Right atrium auricular region (tissue), 2 donors: Measurements from ENCODE around the gene HSH2D. TPM values are rescaled to one million over a fixed set of nuclear protein-coding genes. Genes with fewer than 3 reads are reported as not detected.

Experiments
- DNase-seq: peaks from one replicate; pipeline ENCODE4 v3.0.0-alpha.2; 2019; ENCODE audit warnings: low spot score
- H3K27ac ChIP-seq, 2 donors: fragments of 200-600 bp; sonication (generic); 1 replicate in 1 of 2; 2 replicates in 1 of 2; pipeline ENCODE4 v1.5.1; 2016 to 2019
- H3K27me3 ChIP-seq, 2 donors: fragments of 200-600 bp; sonication (generic); one replicate each; pipeline versions ENCODE4 v1.5.1 to v1.6.0; 2017 to 2019
- H3K36me3 ChIP-seq: fragments of 200-600 bp; sonication (generic); one replicate; pipeline ENCODE4 v1.5.1; 2016
- H3K4me1 ChIP-seq, 2 donors: fragments of 200-600 bp; sonication (generic); one replicate each; pipeline versions ENCODE4 v1.5.1 to v1.6.0; 2017 to 2019
- H3K4me3 ChIP-seq, 2 donors: fragments of 200-600 bp; sonication (generic); 1 replicate in 1 of 2; 2 replicates in 1 of 2; pipeline ENCODE4 v1.5.1; 2017 to 2019; ENCODE audit warnings: mild to moderate bottlenecking in 1 of 2, moderate library complexity in 1 of 2
- H3K9me3 ChIP-seq, 2 donors: fragments of 200-600 bp; sonication (generic); one replicate each; pipeline ENCODE4 v1.5.1; 2019
- CTCF ChIP-seq, 2 donors: fragments of 200-600 bp; sonication (generic); IDR thresholded peaks; one replicate each; pipeline ENCODE4 v1.5.1; 2019; ENCODE audit warnings: antibody characterized with exemption in 2 of 2
- total RNA-seq, 2 donors: library from RNA; depleted of rRNA; stranded (reverse); fragments of >200 nt; gene quantifications; one replicate each; pipeline ENCODE4 v1.1.0, GENCODE V29; 2016

HSH2D gene
- total RNA-seq, 2 donors from 2014 or later, result 1.1 TPM; not detected in 1

- no peak for TF ChIP-seq CTCF (IDR thresholded peaks at IDR 0.05)
- no peak for DNase-seq
Measured at GRCh38 chr19:16125737-16126495, 17.6 kb upstream of the HSH2D start.

GRCh38 chr19:16127080-16127479 is 16.4 kb upstream of the HSH2D start:
- Histone ChIP-seq H3K9me3 (no peaks in the 10 kb centered on the region), H3K27me3 (no peaks in the 10 kb centered on the region), H3K27ac (no peak overlapping the region), H3K4me1 (no peaks in the 10 kb centered on the region), H3K36me3 (peaks cover 75% of the 10 kb centered on the region), H3K4me3 (no peak overlapping the region)
- TF ChIP-seq CTCF (IDR thresholded peaks at IDR 0.05), result no peak
- DNase-seq, result no peak

More at GRCh38 chr19:16125737-16126495, 17.6 kb upstream of the HSH2D start:
- Histone ChIP-seq H3K4me3 (no peak overlapping the region), H3K36me3 (peaks cover 85% of the 10 kb centered on the region), H3K4me1 (no peaks in the 10 kb centered on the region), H3K27me3 (no peaks in the 10 kb centered on the region), H3K9me3 (no peaks in the 10 kb centered on the region), H3K27ac (no peak overlapping the region)

GRCh38 chr19:16127776-16128371 is 15.6 kb upstream of the HSH2D start:
- H3K27ac ChIP-seq, result no peak overlapping the region
- no peak overlapping the region for H3K4me3 ChIP-seq
- no peaks in the 10 kb centered on the region for H3K4me1 ChIP-seq
- no peak for TF ChIP-seq CTCF (IDR thresholded peaks at IDR 0.05)
- H3K36me3 ChIP-seq, result peaks cover 75% of the 10 kb centered on the region
- no peak for DNase-seq
- H3K9me3 ChIP-seq, result no peaks in the 10 kb centered on the region
- H3K27me3 ChIP-seq, result no peaks in the 10 kb centered on the region

GRCh38 chr19:16131648-16132047 is 11.8 kb upstream of the HSH2D start:
- Histone ChIP-seq H3K36me3 (peaks cover 59% of the 10 kb centered on the region), H3K4me1 (no peaks in the 10 kb centered on the region), H3K27me3 (no peaks in the 10 kb centered on the region), H3K4me3 (no peak overlapping the region), H3K27ac (no peak overlapping the region), H3K9me3 (no peaks in the 10 kb centered on the region)
- no peak for DNase-seq
- no peak for TF ChIP-seq CTCF (IDR thresholded peaks at IDR 0.05)

- H3K36me3 ChIP-seq, result peaks cover 38% of the 10 kb centered on the region
Measured at GRCh38 chr19:16133818-16134217, 9.7 kb upstream of the HSH2D start.

More at GRCh38 chr19:16133818-16134217, 9.7 kb upstream of the HSH2D start:
- H3K9me3 ChIP-seq, result no peaks in the 10 kb centered on the region
- H3K4me1 ChIP-seq, result no peaks in the 10 kb centered on the region
- no peaks in the 10 kb centered on the region for H3K27me3 ChIP-seq
- H3K4me3 ChIP-seq, result no peak overlapping the region
- no peak for TF ChIP-seq CTCF (IDR thresholded peaks at IDR 0.05)
- no peak overlapping the region for H3K27ac ChIP-seq
- DNase-seq, result no peak
